Rectal smooth muscle tissue (tissue), 1 donor: ENCODE measurements around the gene STAC.

Experiments
- H3K27ac ChIP-seq: one replicate; pipeline ENCODE4 v1.7.0; 2013; ENCODE audit warnings: low read depth, low read length, inconsistent platforms
- H3K27me3 ChIP-seq: one replicate; pipeline ENCODE4 v1.7.0; 2013; ENCODE audit warnings: low read length; ENCODE audit not compliant: control insufficient read depth, insufficient read depth
- H3K36me3 ChIP-seq: one replicate; pipeline ENCODE4 v1.7.0; 2013; ENCODE audit warnings: low read length; ENCODE audit not compliant: control insufficient read depth, insufficient read depth
- H3K4me1 ChIP-seq: one replicate; pipeline ENCODE4 v1.7.0; 2013; ENCODE audit warnings: low read length; ENCODE audit not compliant: control insufficient read depth, insufficient read depth
- H3K4me3 ChIP-seq: one replicate; pipeline ENCODE4 v1.7.0; 2013; ENCODE audit warnings: low read length
- H3K9ac ChIP-seq: one replicate; pipeline ENCODE4 v1.7.0; 2013; ENCODE audit warnings: low read length

The STAC gene

DNA sequence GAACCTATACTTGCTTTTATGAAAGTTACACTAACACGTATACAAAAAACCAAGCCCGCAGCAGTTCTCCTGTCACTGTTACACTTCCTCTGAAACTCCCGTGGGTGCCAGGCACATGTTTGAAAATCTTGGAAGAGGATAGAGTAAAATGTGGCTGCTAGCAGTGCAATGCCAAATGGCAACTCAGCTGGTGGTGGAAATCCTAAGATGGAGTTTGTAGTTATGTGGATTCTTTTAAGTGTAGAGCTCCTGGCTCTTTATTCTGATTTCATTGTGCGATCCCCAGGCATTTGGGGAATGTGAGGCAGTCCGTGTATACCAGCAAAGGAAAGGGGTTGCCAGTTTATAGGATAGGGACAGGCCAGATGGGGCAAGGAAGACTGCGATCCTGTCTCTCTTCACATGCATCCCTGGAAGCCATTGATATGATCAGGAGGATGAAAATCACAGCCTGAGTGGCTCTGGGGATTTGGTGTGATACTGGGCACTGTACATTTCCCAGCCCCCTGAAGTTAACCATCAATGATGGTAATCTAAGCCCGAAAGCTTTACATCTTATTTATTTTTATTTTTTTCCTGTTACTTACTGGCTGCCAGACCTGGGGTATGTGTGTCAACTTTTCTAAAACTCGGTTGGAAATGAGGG, 1.1 kb downstream of the STAC start:
- Histone ChIP-seq H3K27me3 (peaks cover 5% of the 10 kb centered on the region), H3K36me3 (no peaks in the 10 kb centered on the region), H3K4me1 (no peaks in the 10 kb centered on the region), H3K4me3 (no peak overlapping the region), H3K9ac (no peak overlapping the region), H3K27ac (no peak overlapping the region)

DNA sequence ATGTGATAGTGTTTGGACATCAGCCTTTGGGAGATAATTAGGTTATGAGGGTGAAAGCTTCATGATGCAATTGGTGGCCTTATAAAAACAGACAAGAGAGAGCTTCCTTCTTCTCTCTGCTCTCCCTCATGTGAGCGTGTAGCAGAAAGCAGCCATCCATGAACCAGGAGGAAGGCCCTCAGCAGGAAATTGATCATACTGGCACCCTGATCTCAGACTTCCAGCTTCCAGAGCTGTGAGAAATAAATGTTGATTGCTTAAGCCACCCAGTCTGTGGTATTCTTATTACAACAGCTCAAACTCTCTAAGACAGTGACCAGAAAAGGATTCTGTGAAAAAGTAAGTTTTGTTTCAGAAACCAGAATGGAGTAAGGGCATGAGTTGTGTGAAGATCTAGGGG, 13.3 kb downstream of the STAC start:
- Histone ChIP-seq H3K27me3 (no peaks in the 10 kb centered on the region), H3K4me3 (no peak overlapping the region), H3K9ac (no peak overlapping the region), H3K27ac (no peak overlapping the region), H3K4me1 (no peaks in the 10 kb centered on the region), H3K36me3 (no peaks in the 10 kb centered on the region)

DNA sequence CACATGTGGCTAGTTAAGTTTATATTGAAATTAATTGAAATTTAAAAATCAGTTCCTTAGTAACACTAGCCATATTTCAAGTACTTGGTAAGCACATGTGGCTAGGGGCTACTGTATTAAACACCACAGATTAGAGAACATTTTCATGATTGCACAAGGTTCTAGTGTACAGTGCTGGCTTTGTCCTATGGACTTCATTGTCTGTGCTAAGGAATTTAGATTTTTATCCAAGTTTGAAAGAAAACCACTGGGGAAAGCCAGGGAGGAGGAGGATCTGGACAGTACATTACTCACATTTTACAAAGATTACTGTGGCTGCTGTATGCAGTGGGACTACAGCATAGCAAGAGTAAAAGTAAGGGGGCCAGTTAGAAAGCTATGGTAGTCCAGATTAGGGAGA, 13.9 kb downstream of the STAC start:
- Histone ChIP-seq H3K4me1 (no peaks in the 10 kb centered on the region), H3K36me3 (no peaks in the 10 kb centered on the region), H3K9ac (no peak overlapping the region), H3K27me3 (no peaks in the 10 kb centered on the region), H3K4me3 (no peak overlapping the region), H3K27ac (no peak overlapping the region)

DNA sequence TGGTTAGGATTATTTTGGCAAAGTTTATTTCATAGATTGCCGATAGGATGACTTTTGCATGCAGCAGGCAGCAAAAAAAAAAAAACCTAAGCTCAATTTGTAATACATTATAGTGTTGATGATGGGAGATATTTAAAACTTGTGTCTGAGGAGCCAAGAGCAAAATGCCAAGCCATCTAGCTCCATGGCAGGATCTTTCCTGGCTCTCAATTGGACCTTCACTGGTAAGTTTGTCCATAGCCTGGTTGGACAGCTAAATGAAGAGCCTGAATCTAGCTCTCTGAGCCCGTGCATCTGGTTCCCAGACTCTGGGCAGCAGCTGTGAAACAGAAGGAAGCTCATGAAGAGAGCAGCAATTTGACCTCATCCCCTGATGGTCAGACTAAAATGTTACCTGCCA, 17.5 kb downstream of the STAC start:
- Histone ChIP-seq H3K36me3 (no peaks in the 10 kb centered on the region), H3K4me3 (no peak overlapping the region), H3K9ac (no peak overlapping the region), H3K27me3 (no peaks in the 10 kb centered on the region), H3K27ac (no peak overlapping the region), H3K4me1 (no peaks in the 10 kb centered on the region)

DNA sequence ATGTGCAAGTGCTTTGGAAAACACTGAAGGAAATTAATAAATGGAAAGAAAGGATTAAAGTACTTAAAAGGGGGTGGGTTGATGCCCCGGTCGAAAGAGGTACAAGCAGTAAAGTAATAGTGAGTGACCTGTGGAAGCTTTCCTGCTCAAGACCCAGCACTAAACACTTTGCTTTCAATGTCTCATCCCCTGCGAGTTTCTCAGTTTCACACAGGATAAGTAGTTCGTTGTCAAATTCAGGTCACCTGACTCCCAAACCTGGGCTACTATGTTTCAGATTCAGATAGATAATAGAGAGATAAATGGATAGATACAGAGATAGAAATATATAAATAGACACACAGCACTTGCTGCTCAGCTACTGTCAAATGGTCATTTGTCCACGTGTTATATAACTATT, 19.6 kb downstream of the STAC start:
- H3K9ac ChIP-seq: no peak overlapping the region
- H3K4me1 ChIP-seq: no peaks in the 10 kb centered on the region
- no peak overlapping the region for H3K4me3 ChIP-seq
- H3K36me3 ChIP-seq: no peaks in the 10 kb centered on the region
- H3K27me3 ChIP-seq: no peaks in the 10 kb centered on the region
- H3K27ac ChIP-seq: no peak overlapping the region

DNA sequence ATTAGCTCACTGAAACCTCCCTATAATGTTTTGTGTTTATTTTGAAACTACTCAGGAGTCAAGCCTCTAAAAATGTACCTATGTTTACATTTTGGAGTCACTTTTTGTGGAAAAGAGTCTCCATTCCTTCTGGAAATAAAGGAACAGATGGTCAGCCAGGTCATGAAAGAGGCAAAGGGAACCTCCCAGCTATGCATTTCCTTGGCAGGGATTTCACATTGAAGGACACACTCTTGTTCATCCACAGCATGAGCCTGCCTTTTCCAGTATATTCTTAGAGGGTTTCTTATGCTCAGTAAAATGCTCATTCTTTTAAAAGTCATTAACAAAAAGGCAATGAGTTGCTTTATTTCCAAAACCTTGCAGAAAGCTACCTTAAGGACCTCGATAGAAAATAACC, 20.8 kb downstream of the STAC start:
- no peak overlapping the region for H3K9ac ChIP-seq
- no peak overlapping the region for H3K4me3 ChIP-seq
- H3K27ac ChIP-seq: no peak overlapping the region
- no peaks in the 10 kb centered on the region for H3K36me3 ChIP-seq
- H3K4me1 ChIP-seq: no peaks in the 10 kb centered on the region
- H3K27me3 ChIP-seq: no peaks in the 10 kb centered on the region

DNA sequence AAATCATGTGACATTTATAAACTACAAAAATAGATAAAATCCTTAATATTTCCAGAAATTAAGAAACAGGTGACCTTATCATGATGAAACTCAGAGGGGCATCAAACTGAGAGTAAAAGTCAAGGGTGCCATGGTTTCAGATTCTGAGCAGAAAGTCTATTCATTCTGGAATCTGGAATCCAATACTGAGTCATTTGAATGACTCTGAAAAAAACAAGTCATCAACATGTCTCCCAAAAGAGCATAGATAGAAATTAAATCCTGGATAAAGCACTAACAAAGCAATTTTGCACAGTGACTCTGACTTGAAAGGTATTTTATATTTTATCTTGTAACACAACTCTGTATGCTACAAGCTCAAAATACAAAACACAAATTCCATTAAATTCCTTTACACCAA, 23.4 kb downstream of the STAC start:
- H3K4me1 ChIP-seq: no peaks in the 10 kb centered on the region
- no peak overlapping the region for H3K9ac ChIP-seq
- H3K4me3 ChIP-seq: no peak overlapping the region
- no peaks in the 10 kb centered on the region for H3K36me3 ChIP-seq
- H3K27me3 ChIP-seq: no peaks in the 10 kb centered on the region
- no peak overlapping the region for H3K27ac ChIP-seq

DNA sequence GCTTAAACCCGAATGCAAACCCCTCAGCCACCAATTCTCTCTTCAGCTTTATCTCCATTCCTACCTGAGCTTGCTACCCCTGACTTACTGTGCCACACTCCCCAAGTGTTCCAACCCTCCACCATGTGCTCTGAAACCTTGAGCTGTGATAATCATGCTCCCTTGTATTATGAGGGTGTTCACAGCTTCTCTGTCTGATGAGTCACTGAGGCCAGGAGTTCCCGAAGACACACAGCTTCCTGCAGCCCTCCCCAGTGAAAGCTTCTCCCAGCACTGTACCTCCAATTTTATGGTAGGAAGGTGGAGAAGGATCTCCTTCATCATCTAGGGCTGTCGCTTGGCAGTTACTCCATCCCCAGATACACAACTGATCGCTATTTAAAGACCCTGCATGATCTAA, 24.9 kb downstream of the STAC start:
- Histone ChIP-seq H3K36me3 (no peaks in the 10 kb centered on the region), H3K4me3 (no peak overlapping the region), H3K9ac (no peak overlapping the region), H3K4me1 (no peaks in the 10 kb centered on the region), H3K27ac (no peak overlapping the region), H3K27me3 (no peaks in the 10 kb centered on the region)

DNA sequence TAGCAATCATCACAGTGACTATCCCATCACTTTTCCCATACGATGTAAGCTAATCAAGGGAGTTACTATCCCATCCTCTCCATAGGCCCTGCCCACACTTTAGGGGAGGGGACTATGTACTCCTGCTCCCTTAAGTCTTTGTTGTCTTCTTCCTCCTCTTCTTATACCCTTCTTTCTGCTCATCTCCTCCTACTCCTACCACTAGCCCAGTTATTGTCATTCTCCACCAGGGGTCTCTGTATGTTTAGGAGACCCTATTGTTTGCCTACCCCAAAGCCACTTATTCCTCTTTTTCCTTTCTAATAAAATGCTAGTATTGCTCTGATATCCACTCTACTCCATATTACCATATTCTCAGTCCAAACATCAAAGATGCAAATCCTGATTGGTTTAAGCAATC, 27.8 kb downstream of the STAC start:
- Histone ChIP-seq H3K27ac (no peak overlapping the region), H3K36me3 (no peaks in the 10 kb centered on the region), H3K27me3 (no peaks in the 10 kb centered on the region), H3K4me3 (no peak overlapping the region), H3K9ac (no peak overlapping the region), H3K4me1 (no peaks in the 10 kb centered on the region)

DNA sequence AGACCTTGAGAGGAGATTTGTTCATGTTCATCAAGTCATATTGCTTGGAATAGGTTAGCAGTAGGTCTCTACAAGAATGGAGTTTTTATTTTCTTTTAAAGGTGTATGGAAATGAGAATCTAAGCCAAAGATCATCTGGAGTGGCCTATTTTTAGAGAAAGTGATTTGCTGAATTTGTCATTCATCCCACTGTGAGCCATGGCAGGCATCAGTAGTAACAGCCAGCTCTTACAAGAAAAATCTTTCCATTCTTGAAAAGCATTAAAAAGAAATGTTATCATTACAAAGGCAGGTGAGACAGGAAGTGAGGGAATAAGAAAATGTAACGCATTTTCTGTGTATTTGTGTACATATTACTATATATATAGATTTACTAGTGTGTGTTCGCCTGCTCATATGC, 29.6 kb downstream of the STAC start:
- H3K27me3 ChIP-seq: no peaks in the 10 kb centered on the region
- H3K27ac ChIP-seq: no peak overlapping the region
- no peak overlapping the region for H3K4me3 ChIP-seq
- no peak overlapping the region for H3K9ac ChIP-seq
- no peaks in the 10 kb centered on the region for H3K36me3 ChIP-seq
- H3K4me1 ChIP-seq: no peaks in the 10 kb centered on the region

DNA sequence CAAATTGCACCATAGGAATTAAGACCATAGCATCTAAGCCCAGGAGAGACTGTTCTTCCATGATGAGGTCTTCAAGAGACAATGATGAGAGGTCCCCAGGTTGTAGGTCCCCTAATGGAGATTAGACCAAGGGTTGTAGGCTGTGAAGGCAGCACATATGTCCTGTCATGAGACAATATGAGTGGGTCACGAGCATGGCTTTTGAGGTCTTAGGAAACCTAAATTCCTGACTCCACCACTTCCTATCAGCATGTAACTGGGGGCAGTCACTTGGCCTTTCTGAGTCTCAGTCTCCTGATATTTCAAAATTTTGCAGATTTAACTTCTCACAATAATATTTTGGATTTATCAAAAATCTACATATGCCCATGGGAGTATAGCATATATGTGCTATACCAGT, 31.3 kb downstream of the STAC start:
- no peak overlapping the region for H3K27ac ChIP-seq
- no peaks in the 10 kb centered on the region for H3K36me3 ChIP-seq
- H3K4me1 ChIP-seq: no peaks in the 10 kb centered on the region
- no peak overlapping the region for H3K9ac ChIP-seq
- H3K4me3 ChIP-seq: no peak overlapping the region
- no peaks in the 10 kb centered on the region for H3K27me3 ChIP-seq

DNA sequence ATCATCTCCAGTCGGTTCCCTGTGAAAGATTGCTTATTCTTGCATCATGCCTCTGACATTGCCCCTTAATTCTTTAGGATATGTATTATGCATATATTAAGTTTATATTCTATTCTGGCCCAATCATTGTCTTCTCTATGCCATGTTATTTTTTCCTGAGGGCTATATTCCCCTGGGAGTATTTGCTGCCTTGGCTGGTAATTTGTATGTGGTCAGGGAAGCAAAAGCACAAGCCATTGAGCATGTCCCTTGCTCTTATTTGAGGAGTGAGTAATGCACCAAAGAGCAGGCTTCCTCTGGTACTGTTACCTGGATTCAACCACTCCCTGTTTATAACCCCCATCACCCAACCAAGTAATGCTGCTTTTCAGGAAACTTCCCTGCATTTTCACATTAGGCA, 36.3 kb downstream of the STAC start:
- Histone ChIP-seq H3K9ac (no peak overlapping the region), H3K27me3 (no peaks in the 10 kb centered on the region), H3K4me3 (no peak overlapping the region), H3K4me1 (no peaks in the 10 kb centered on the region), H3K27ac (no peak overlapping the region), H3K36me3 (no peaks in the 10 kb centered on the region)

DNA sequence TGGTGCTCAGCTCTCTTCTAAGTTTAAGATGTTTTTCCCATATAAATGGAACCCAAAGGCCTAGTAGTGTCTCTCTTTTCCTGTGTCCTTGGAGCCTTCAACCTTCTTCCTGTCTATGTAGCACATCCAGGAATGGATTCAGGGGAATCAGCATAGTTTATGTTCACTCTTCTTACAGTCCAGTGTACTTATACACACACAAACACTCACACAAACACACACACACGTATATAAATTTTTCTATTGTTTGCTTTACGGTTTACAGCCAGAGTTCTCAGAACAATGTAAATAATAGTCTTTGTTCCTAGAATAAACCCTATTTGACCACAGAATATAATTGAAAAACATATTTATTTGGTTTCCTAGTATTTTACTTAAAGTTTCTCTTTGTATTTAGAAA, 36.9 kb downstream of the STAC start:
- Histone ChIP-seq H3K9ac (no peak overlapping the region), H3K27ac (no peak overlapping the region), H3K4me3 (no peak overlapping the region), H3K36me3 (no peaks in the 10 kb centered on the region), H3K27me3 (no peaks in the 10 kb centered on the region), H3K4me1 (no peaks in the 10 kb centered on the region)
